SU-DHL-6 (cell line): Measurements from ENCODE around the gene UEVLD.

ENCODE experiments used
- H2AFZ ChIP-seq: fragments of 200-600 bp; sonication (generic); 2 replicates; pipeline ENCODE4 v1.6.1; 2014; ENCODE audit warnings: low read depth, mild to moderate bottlenecking, moderate library complexity, mixed read lengths, antibody characterized with exemption, low read length; ENCODE audit not compliant: severe bottlenecking
- H3F3A ChIP-seq: fragments of 200-600 bp; shearing (Covaris generic); 2 replicates; pipeline ENCODE4 v1.6.0; 2016; ENCODE audit warnings: antibody characterized with exemption, mild to moderate bottlenecking; ENCODE audit not compliant: insufficient read depth
- H3K27ac ChIP-seq: fragments of 200-600 bp; sonication (generic); 2 replicates; pipeline ENCODE4 v1.5.1; 2016; ENCODE audit warnings: low read depth, mild to moderate bottlenecking, low read length, moderate library complexity, mixed read lengths
- H3K27me3 ChIP-seq: fragments of 200-600 bp; sonication (generic), shearing (Covaris generic); 2 replicates; pipeline ENCODE4 v1.6.0; 2014; ENCODE audit warnings: mild to moderate bottlenecking, low read length
- H3K36me3 ChIP-seq: fragments of 200-600 bp; sonication (generic); 2 replicates; pipeline ENCODE4 v1.6.1; 2014; ENCODE audit warnings: mild to moderate bottlenecking, low read length, mixed read lengths
- H3K4me2 ChIP-seq: fragments of 300-600, 200-600 bp; shearing (Covaris generic), sonication (generic); 2 replicates; pipeline ENCODE4 v1.6.0; 2014; ENCODE audit warnings: low read length, low read depth, mild to moderate bottlenecking; ENCODE audit not compliant: poor library complexity, severe bottlenecking
- H3K4me3 ChIP-seq: fragments of 200-600 bp; sonication (generic); 2 replicates; pipeline ENCODE4 v1.5.1; 2014; ENCODE audit warnings: antibody characterized with exemption, low read length, mild to moderate bottlenecking, mixed read lengths; ENCODE audit not compliant: insufficient read depth, poor library complexity, severe bottlenecking
- H3K79me2 ChIP-seq: fragments of 200-600 bp; sonication (generic); 2 replicates; pipeline ENCODE4 v1.6.1; 2014; ENCODE audit warnings: mild to moderate bottlenecking, low read length, moderate library complexity; ENCODE audit not compliant: insufficient read depth
- H3K9ac ChIP-seq: fragments of 200-600 bp; sonication (generic); 2 replicates; pipeline ENCODE4 v1.7.0; 2014; ENCODE audit warnings: mild to moderate bottlenecking, low read length
- H3K9me2 ChIP-seq: fragments of 200-600 bp; sonication (generic); replicated peaks from 2 replicates; pipeline ENCODE4 v1.6.1; 2014; ENCODE audit warnings: low read length; ENCODE audit not compliant: insufficient read depth
- H3K9me3 ChIP-seq: fragments of 200-600 bp; sonication (generic); 2 replicates; pipeline ENCODE4 v1.6.1; 2014; ENCODE audit warnings: low read length, mixed read lengths; ENCODE audit not compliant: insufficient read depth
- H4K20me1 ChIP-seq: fragments of 200-600 bp; sonication (generic); 2 replicates; pipeline ENCODE4 v1.6.1; 2014; ENCODE audit warnings: low read depth, mild to moderate bottlenecking, antibody characterized with exemption, low read length, moderate library complexity, mixed read lengths
- EZH2phosphoT487 ChIP-seq: fragments of 200-600 bp; sonication (generic), shearing (Covaris generic); conservative IDR thresholded peaks from 2 replicates; pipeline ENCODE4 v1.6.1; 2018; ENCODE audit warnings: mild to moderate bottlenecking, antibody characterized with exemption, low read length, moderate library complexity, mixed read lengths
- TF ChIP-seq, protein P1 (sequence below): fragments of 200-600 bp; sonication (generic); IDR thresholded peaks from one replicate; pipeline ENCODE4 v1.5.1; 2017; ENCODE audit warnings: antibody characterized with exemption, mild to moderate bottlenecking, low read length, moderate library complexity; ENCODE audit not compliant: insufficient read depth, poor library complexity, severe bottlenecking

Gene UEVLD

DNA sequence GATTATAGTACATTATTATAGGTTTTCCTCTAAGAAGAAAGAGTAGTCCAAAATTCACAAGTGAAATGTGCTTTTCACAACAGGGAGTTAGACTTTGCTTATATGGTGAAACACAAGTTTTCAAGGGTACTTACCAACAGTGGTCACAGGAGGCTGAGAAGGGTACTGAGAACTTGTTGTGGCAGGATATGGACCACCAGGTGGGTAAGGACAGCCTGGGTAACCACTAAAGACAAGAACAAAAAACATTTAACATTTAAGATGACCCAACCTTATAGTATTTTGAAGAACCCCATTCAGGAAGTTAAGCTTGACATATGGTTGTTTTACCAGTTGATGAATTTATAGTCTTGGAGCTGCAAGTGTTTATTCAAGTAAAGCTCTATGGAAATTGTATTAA, 86.2 kb downstream of the UEVLD start:
- H3K4me2 ChIP-seq: no peak overlapping the region
- no peak overlapping the region for H2AFZ ChIP-seq
- no peak overlapping the region for H3K4me3 ChIP-seq
- H3K9me3 ChIP-seq: no peaks in the 10 kb centered on the region
- no peaks in the 10 kb centered on the region for H3K9me2 ChIP-seq
- TF ChIP-seq EZH2phosphoT487: no peak
- TF ChIP-seq, protein P1, sequence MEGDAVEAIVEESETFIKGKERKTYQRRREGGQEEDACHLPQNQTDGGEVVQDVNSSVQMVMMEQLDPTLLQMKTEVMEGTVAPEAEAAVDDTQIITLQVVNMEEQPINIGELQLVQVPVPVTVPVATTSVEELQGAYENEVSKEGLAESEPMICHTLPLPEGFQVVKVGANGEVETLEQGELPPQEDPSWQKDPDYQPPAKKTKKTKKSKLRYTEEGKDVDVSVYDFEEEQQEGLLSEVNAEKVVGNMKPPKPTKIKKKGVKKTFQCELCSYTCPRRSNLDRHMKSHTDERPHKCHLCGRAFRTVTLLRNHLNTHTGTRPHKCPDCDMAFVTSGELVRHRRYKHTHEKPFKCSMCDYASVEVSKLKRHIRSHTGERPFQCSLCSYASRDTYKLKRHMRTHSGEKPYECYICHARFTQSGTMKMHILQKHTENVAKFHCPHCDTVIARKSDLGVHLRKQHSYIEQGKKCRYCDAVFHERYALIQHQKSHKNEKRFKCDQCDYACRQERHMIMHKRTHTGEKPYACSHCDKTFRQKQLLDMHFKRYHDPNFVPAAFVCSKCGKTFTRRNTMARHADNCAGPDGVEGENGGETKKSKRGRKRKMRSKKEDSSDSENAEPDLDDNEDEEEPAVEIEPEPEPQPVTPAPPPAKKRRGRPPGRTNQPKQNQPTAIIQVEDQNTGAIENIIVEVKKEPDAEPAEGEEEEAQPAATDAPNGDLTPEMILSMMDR: no peak
- H3K27ac ChIP-seq: no peak overlapping the region
- peaks cover 43% of the 10 kb centered on the region for H3K36me3 ChIP-seq
- no peak overlapping the region for H3K9ac ChIP-seq
- H3F3A ChIP-seq: peaks cover 4% of the 10 kb centered on the region; the same call in 1 of the 2 replicates
- no peaks in the 10 kb centered on the region for H3K27me3 ChIP-seq
- no peaks in the 10 kb centered on the region for H3K79me2 ChIP-seq
- H4K20me1 ChIP-seq: no peaks in the 10 kb centered on the region

DNA sequence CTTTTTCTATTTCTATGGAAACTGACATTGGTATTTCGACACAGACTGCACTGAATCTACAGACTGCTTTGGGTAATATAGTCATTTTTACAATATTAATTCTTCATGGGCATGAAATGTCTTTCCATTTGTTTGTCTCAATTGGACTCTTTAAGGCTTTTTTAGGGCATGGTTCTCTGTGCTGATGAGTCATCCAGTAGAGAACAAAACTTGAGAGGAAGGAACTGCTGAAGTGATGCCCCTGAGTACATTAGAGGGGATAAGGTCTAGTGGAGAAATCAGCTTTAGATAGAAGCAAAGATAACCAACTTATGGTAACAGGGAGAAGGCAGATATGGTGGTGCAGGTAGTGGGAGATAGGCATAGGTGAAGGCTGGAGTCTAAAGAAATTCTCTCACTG, 86.9 kb downstream of the UEVLD start:
- no peaks in the 10 kb centered on the region for H4K20me1 ChIP-seq
- H3K36me3 ChIP-seq: peaks cover 37% of the 10 kb centered on the region
- no peaks in the 10 kb centered on the region for H3K27me3 ChIP-seq
- no peak overlapping the region for H3K9ac ChIP-seq
- H3K4me2 ChIP-seq: no peak overlapping the region
- no peak overlapping the region for H2AFZ ChIP-seq
- peaks cover 4% of the 10 kb centered on the region; the same call in 1 of the 2 replicates for H3F3A ChIP-seq
- H3K27ac ChIP-seq: no peak overlapping the region
- H3K4me3 ChIP-seq: no peak overlapping the region
- no peaks in the 10 kb centered on the region for H3K79me2 ChIP-seq
- TF ChIP-seq, protein P1: no peak
- TF ChIP-seq EZH2phosphoT487: no peak
- H3K9me3 ChIP-seq: no peaks in the 10 kb centered on the region
- H3K9me2 ChIP-seq: no peaks in the 10 kb centered on the region

DNA sequence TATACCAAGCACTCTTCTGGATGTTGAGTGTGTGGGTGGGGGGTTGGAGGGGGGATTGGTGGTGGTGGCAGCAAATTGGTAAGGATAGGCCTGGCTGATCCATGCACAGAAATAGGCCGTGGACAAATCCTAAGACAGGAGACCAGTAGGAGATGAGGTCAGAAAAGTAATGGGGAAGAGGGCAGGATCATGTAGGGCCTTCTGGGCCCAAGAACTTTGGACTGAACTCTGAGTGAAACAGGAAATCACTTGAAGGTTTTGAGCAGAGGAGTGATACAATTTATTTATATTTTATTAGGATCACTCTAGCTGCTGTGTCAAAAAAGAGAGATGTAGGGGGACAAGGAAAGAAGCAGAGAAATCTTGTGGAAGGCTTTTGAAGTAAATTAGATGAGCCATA, 90.5 kb downstream of the UEVLD start:
- Histone ChIP-seq H2AFZ (no peak overlapping the region), H3K27ac (no peak overlapping the region), H3K27me3 (no peaks in the 10 kb centered on the region), H3K36me3 (peaks cover 28% of the 10 kb centered on the region), H3K79me2 (no peaks in the 10 kb centered on the region), H3K9ac (no peak overlapping the region), H3K4me3 (no peak overlapping the region), H4K20me1 (no peaks in the 10 kb centered on the region), H3K9me2 (no peaks in the 10 kb centered on the region), H3F3A (peaks cover 4% of the 10 kb centered on the region; the same call in 1 of the 2 replicates), H3K9me3 (no peaks in the 10 kb centered on the region), H3K4me2 (no peak overlapping the region)
- TF ChIP-seq, protein P1: no peak
- no peak for TF ChIP-seq EZH2phosphoT487
